ENCODE results near the gene ATXN10. TPM values are rescaled to one million over a fixed set of nuclear protein-coding genes. Genes with fewer than 3 reads are reported as not detected.
A peak's percentile ranks its signal among the peaks of the same experiment; 100 is the strongest.

ATXN10 gene
- total and polyA plus RNA-seq, 2 of the 8 experiments (the other 6 are each of a cell fraction or from before 2014, with no cell fraction given): 134 to 210 TPM

DNA sequence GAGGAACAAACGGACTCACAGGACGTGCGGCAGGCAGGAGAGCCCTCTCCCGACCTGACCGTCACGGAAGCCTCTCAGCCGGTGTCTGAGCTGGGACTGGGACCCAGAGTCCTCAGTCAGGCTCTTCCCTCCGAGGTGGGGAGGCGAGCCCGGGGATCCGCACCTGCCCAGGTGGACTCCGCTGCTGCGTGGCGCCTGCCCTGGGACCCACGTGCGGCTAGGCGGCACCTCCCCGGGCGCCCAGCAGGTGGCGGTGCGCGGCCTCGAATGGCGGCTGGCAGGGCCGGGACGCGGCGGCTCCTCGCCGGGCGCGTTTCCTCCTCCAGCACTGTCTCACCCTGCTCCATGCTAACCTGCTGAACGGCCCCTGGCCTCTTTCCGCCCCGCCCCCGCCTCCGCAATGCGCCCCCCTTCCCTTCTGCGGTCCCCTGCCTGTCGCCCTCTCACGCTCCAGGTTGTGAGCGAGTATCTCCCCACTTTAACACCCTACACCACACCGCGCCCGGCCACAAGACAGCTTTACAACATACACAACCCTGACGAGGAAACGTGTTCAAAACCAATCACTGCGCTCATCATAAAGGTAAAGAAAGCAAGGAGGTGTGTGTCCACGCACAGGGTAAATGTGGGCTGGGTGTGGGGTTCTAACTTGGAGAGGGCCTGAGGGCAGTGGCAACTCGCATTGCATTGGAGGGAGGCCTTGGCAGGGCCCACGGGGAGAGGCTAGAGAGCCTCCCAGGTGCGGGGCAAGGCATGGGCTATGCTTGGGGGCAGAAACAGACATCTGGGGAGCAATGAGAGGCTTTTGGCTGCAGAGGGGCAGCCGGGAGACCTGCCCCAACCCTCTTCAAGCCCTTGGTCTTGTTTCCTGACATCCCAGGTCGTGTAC, 25.9 kb upstream of the ATXN10 start (continued):
- TF ChIP-seq JUND (IDR thresholded peaks at IDR 0.05; ENCODE audit: low read length) (no peak), KDM4A (IDR thresholded peaks at IDR 0.05; ENCODE audit: low read depth, low read length, severe bottlenecking) (peak; percentile 51), CEBPB (IDR thresholded peaks at IDR 0.05; ENCODE audit: low read depth, low read length) (no peak), SIN3A (conservative IDR thresholded peaks at IDR 0.05 in 1 of 2, IDR thresholded peaks at IDR 0.05 in 1 of 2; ENCODE audit: low read depth in 1 of 2, low read length in 2 of 2) (no peak; a peak in 1 of 4 replicates), BACH1 (IDR thresholded peaks at IDR 0.05; ENCODE audit: low read length) (peak; percentile 46; the same call in 1 of the 2 replicates), TCF12 (IDR thresholded peaks at IDR 0.05; ENCODE audit: low read depth, low read length) (no peak), EGR1 (IDR thresholded peaks at IDR 0.05; ENCODE audit: borderline replicate concordance, low read depth, low read length) (peak; percentile 48; the same call in 1 of the 2 replicates), CREB1 (IDR thresholded peaks at IDR 0.05) (peak; percentile 7; the same call in 1 of the 2 replicates), CBX5 (IDR thresholded peaks at IDR 0.05; ENCODE audit: low read depth, low read length) (no peak), RFX5 (IDR thresholded peaks at IDR 0.05; ENCODE audit: borderline replicate concordance, low read depth, low read length) (no peak), GABPA (IDR thresholded peaks at IDR 0.05; ENCODE audit: borderline replicate concordance, insufficient read depth, low read length) (peak; percentile 77; the same call in 1 of the 2 replicates), E2F6 (IDR thresholded peaks at IDR 0.05) (peak; percentile 62), RAD21 (IDR thresholded peaks at IDR 0.05 in 1 of 2, conservative IDR thresholded peaks at IDR 0.05 in 1 of 2; ENCODE audit: low read depth in 2 of 2, low read length in 2 of 2) (peak; percentile 90 to 95), RXRA (IDR thresholded peaks at IDR 0.05; ENCODE audit: insufficient read depth, low read depth, low read length) (no peak), PHF8 (conservative IDR thresholded peaks at IDR 0.05; ENCODE audit: low read depth, low read length) (no peak), FOSL1 (IDR thresholded peaks at IDR 0.05; ENCODE audit: insufficient read depth, low read depth, low read length) (no peak), ASH2L (IDR thresholded peaks at IDR 0.05; ENCODE audit: low read length) (peak; percentile 23), TAF1 (IDR thresholded peaks at IDR 0.05; ENCODE audit: low read depth, low read length) (0 out of 2 replicates have a peak, but pooled peaks have one; percentile 20), SP2 (IDR thresholded peaks at IDR 0.05; ENCODE audit: low read length) (no peak), USF2 (IDR thresholded peaks at IDR 0.05; ENCODE audit: low read length) (peak; percentile 50)
- TF ChIP-seq, protein P1, sequence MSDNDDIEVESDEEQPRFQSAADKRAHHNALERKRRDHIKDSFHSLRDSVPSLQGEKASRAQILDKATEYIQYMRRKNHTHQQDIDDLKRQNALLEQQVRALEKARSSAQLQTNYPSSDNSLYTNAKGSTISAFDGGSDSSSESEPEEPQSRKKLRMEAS (IDR thresholded peaks at IDR 0.05): peak; percentile 97

Data from H1 (cell line).